Activated naive CD4-positive, alpha-beta T cell treated with anti-CD3 and anti-CD28 coated beads for 36 hours (primary cell): ENCODE results near the gene HOXD8. TPM values are rescaled to one million over a fixed set of nuclear protein-coding genes. Genes with fewer than 3 reads are reported as not detected.

ENCODE experiments used
- CTCF ChIA-PET: fragments of 350-600 bp; sonication (Branson Sonifier 250); formaldehyde crosslinking; loops from one replicate; lab custom pipeline; 2021; ENCODE audit warnings: antibody characterized with exemption; lab: Charles Lee
- DNase-seq: peaks from one replicate; pipeline ENCODE4 v3.0.0-alpha.2; 2020
- H3K27ac Mint-ChIP-seq: one replicate; pipeline ENCODE4 v1.8.0; 2021; ENCODE audit warnings: mild to moderate bottlenecking, mixed read lengths
- H3K27me3 Mint-ChIP-seq: one replicate; pipeline ENCODE4 v1.8.0; 2021; ENCODE audit warnings: low read depth, mixed read lengths
- H3K36me3 Mint-ChIP-seq: one replicate; pipeline ENCODE4 v1.8.0; 2021; ENCODE audit warnings: low read depth, mixed read lengths
- H3K4me1 Mint-ChIP-seq: one replicate; pipeline ENCODE4 v1.8.0; 2021; ENCODE audit warnings: low read depth, mixed read lengths
- H3K4me3 Mint-ChIP-seq: one replicate; pipeline ENCODE4 v1.8.0; 2021; ENCODE audit warnings: mild to moderate bottlenecking, moderate library complexity, mixed read lengths
- H3K9me3 Mint-ChIP-seq: one replicate; pipeline ENCODE4 v1.8.0; 2021; ENCODE audit warnings: mixed read lengths
- intact Hi-C: fragments of 100-400 bp; cut with micrococcal nuclease; formaldehyde crosslinking; loops from one replicate; pipeline ENCODE4 v1.15.1; 2023
- total RNA-seq, 2 experiments: library from RNA; stranded (reverse); gene quantifications; one replicate each; pipeline ENCODE4 v1.2.3, GENCODE V29; 2021

HOXD8 gene
- total RNA-seq, 2 experiments from 2014 or later, result not detected

GRCh38 chr2:176156807-176157498, 27.4 kb downstream of the HOXD8 start, which contains the start of gene HOXD3:
Gene HOXD3 (plus strand): TSS chr2:176157307. CDS start chr2:176169115, 11,808 bp downstream.
- H3K4me3 Mint-ChIP-seq, result peak within 1 kb of the TSS; percentile 32
- H3K9me3 Mint-ChIP-seq, result no peaks in the 10 kb centered on the region
- CTCF ChIA-PET, result no interaction called here
- intact Hi-C loops, result no loop called here
- no peaks in the 10 kb centered on the region for H3K36me3 Mint-ChIP-seq
- H3K27me3 Mint-ChIP-seq, result peaks cover 73% of the 10 kb centered on the region
- peaks cover 29% of the 10 kb centered on the region for H3K4me1 Mint-ChIP-seq
- H3K27ac Mint-ChIP-seq, result no peak within 1 kb of the TSS
- DNase-seq, result no peak

- peaks cover 26% of the 10 kb centered on the region for H3K4me1 Mint-ChIP-seq
- intact Hi-C loops, result loop anchor here (2.0 kb wide), 1 partner anchor 25 kb away; no protein-coding TSS in a partner anchor
- peak overlapping the region; percentile 32 for H3K4me3 Mint-ChIP-seq
- H3K27ac Mint-ChIP-seq, result no peak overlapping the region
- no peak for DNase-seq
- peaks cover 74% of the 10 kb centered on the region for H3K27me3 Mint-ChIP-seq
- no peaks in the 10 kb centered on the region for H3K36me3 Mint-ChIP-seq
- CTCF ChIA-PET, result no interaction called here
- no peaks in the 10 kb centered on the region for H3K9me3 Mint-ChIP-seq
Measured at GRCh38 chr2:176157499-176158185, 28.1 kb downstream of the HOXD8 start.

GRCh38 chr2:176158186-176158591, 28.7 kb downstream of the HOXD8 start:
- peaks cover 74% of the 10 kb centered on the region for H3K27me3 Mint-ChIP-seq
- peaks cover 24% of the 10 kb centered on the region for H3K4me1 Mint-ChIP-seq
- DNase-seq, result no peak
- no peaks in the 10 kb centered on the region for H3K9me3 Mint-ChIP-seq
- H3K36me3 Mint-ChIP-seq, result no peaks in the 10 kb centered on the region
- intact Hi-C loops, result loop anchor here (2.0 kb wide), 1 partner anchor 25 kb away; no protein-coding TSS in a partner anchor
- peak overlapping the region; percentile 29 for H3K4me3 Mint-ChIP-seq
- CTCF ChIA-PET, result no interaction called here
- no peak overlapping the region for H3K27ac Mint-ChIP-seq

DNA sequence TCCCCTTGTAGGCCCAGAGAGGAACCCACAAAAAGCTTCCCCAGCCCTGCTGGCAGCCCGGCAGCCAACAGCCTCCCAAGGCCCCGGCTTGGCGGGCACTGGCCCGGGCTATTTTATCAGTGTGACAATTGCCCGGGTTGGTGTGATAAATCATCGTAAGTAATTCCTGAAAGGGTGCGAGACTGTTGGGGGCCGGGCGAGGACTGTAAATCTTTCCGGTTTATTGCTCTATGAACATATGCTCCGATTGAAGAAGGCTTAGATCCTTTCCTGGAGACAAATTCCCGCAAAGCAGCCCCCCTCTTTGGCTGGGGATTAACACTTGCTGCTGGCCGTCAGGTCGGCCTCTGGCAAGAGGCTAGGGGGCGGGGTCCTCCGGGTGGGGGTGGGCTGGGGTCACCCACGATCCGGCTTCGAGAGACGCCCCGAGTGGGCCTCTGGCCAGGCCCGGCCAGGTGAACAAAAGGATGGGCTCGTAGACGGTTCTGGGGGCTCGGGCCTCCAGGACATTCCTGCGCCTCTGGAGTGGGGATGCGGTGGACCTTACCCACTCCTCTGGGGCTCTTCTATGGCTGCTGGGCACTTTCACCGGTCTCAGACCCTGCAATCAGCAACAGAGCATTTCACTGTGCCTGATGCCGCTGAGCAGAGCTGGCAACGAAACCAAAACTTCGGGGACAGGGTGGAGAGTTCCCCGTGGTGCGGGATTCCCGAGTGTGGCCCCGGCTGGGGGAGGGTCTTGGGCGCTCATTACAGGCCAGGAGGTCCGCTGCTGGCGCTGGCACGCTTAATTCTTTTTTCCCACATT, 29.6 kb downstream of the HOXD8 start:
- H3K4me3 Mint-ChIP-seq, result no peak overlapping the region

GRCh38 chr2:176159663-176160250, 30.3 kb downstream of the HOXD8 start:
- CTCF ChIA-PET, result interaction anchor here (0.8 to 1.1 kb wide), 4 partner anchors 20 to 492 kb away, joined by 3 to 6 read pairs (median 4); no protein-coding TSS in a partner anchor
- Mint-ChIP-seq H3K4me1 (peaks cover 30% of the 10 kb centered on the region), H3K4me3 (no peak overlapping the region), H3K9me3 (no peaks in the 10 kb centered on the region), H3K27me3 (peaks cover 78% of the 10 kb centered on the region), H3K36me3 (peaks cover 1% of the 10 kb centered on the region), H3K27ac (no peak overlapping the region)
- intact Hi-C loops, result loop anchor here (2.0 to 5.0 kb wide), 2 partner anchors 27 to 37 kb away; partner anchors contain the start of gene HOXD9
- DNase-seq, result no peak

More for the DNA sequence above, 29.6 kb downstream of the HOXD8 start:
- intact Hi-C loops, result loop anchor here (2.0 kb wide), 1 partner anchor 26 kb away; no protein-coding TSS in a partner anchor
- Mint-ChIP-seq H3K9me3 (no peaks in the 10 kb centered on the region), H3K36me3 (no peaks in the 10 kb centered on the region), H3K27me3 (peaks cover 77% of the 10 kb centered on the region), H3K27ac (no peak overlapping the region), H3K4me1 (peaks cover 27% of the 10 kb centered on the region)
- no peak for DNase-seq
- CTCF ChIA-PET, result no interaction called here

DNA sequence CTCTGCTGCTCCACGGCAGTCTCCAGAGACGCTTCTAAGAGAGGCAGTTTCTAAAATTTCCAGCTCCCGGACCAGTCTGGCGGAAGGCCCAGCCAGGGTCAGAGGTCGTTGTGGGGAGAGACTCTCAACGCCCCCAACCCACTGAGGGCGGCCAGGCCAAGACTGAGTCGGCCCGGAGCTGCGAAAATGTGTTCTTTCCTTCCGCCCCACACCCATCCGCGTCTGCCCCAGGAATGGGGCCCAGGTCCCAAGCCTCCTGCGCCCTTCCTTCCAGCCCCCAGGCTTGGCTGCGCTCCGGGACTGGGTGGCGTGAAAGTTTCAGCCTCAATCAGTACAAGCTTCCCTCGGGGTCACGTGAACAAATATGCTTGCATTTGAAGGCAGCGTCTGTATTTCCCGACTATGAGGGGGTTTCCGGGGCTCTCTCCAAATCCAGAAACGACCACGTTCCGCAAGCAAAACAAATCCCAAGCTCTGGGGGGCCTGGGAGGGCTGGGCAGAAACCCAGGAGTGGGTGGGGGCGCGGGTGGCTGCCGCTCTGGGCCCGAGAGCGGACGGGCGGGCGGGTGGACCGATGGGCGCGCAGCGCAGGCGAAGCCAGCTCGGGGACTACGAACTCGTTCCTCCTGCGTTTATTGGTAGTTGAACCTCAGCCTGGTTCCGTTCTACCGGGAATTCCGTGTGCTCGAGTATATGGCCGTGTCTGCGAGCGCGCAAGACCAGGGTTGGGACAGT, 30.9 kb downstream of the HOXD8 start:
- Mint-ChIP-seq H3K4me1 (peaks cover 30% of the 10 kb centered on the region), H3K36me3 (peaks cover 1% of the 10 kb centered on the region), H3K27ac (no peak overlapping the region), H3K4me3 (no peak overlapping the region), H3K9me3 (no peaks in the 10 kb centered on the region), H3K27me3 (peaks cover 75% of the 10 kb centered on the region)
- intact Hi-C loops, result loop anchor here (5.0 kb wide), 1 partner anchor 38 kb away; the partner anchor contains the start of gene HOXD9
- no peak for DNase-seq
- CTCF ChIA-PET, result interaction anchor here (0.8 to 1.1 kb wide), 4 partner anchors 21 to 491 kb away, joined by 3 to 6 read pairs (median 4); no protein-coding TSS in a partner anchor

GRCh38 chr2:176160986-176161824, 31.7 kb downstream of the HOXD8 start:
- DNase-seq, result no peak
- Mint-ChIP-seq H3K9me3 (no peaks in the 10 kb centered on the region), H3K36me3 (peaks cover 1% of the 10 kb centered on the region), H3K27me3 (peaks cover 76% of the 10 kb centered on the region), H3K4me1 (peaks cover 32% of the 10 kb centered on the region), H3K27ac (no peak overlapping the region), H3K4me3 (no peak overlapping the region)
- intact Hi-C loops, result loop anchor here (5.0 kb wide), 1 partner anchor 39 kb away; the partner anchor contains the start of gene HOXD9
- CTCF ChIA-PET, result interaction anchor here (0.6 to 1.8 kb wide), 6 partner anchors 11 to 293 kb away, joined by 3 to 8 read pairs (median 4); no protein-coding TSS in a partner anchor

GRCh38 chr2:176161825-176162626, 32.5 kb downstream of the HOXD8 start:
- Mint-ChIP-seq H3K4me3 (no peak overlapping the region), H3K27me3 (peaks cover 77% of the 10 kb centered on the region), H3K27ac (no peak overlapping the region), H3K9me3 (no peaks in the 10 kb centered on the region), H3K4me1 (peaks cover 30% of the 10 kb centered on the region), H3K36me3 (peaks cover 1% of the 10 kb centered on the region)
- CTCF ChIA-PET, result interaction anchor here (0.6 to 1.8 kb wide), 8 partner anchors 10 to 995 kb away, joined by 3 to 8 read pairs (median 3); no protein-coding TSS in a partner anchor
- intact Hi-C loops, result loop anchor here (2.0 to 5.0 kb wide), 2 partner anchors 40 to 85 kb away; partner anchors contain the start of gene HOXD9
- DNase-seq, result no peak

GRCh38 chr2:176162911-176163671, 33.6 kb downstream of the HOXD8 start:
- Mint-ChIP-seq H3K36me3 (peaks cover 1% of the 10 kb centered on the region), H3K4me3 (no peak overlapping the region), H3K4me1 (peaks cover 22% of the 10 kb centered on the region), H3K9me3 (no peaks in the 10 kb centered on the region), H3K27me3 (peaks cover 79% of the 10 kb centered on the region), H3K27ac (no peak overlapping the region)
- intact Hi-C loops, result loop anchor here (2.0 to 5.0 kb wide), 2 partner anchors 41 to 86 kb away; partner anchors contain the start of gene HOXD9
- DNase-seq, result no peak
- CTCF ChIA-PET, result interaction anchor here (1.0 to 1.8 kb wide), 5 partner anchors 9 to 291 kb away, joined by 3 to 8 read pairs (median 3); no protein-coding TSS in a partner anchor
